Measurements from ENCODE around the gene CTSF.

Gene CTSF

DNA sequence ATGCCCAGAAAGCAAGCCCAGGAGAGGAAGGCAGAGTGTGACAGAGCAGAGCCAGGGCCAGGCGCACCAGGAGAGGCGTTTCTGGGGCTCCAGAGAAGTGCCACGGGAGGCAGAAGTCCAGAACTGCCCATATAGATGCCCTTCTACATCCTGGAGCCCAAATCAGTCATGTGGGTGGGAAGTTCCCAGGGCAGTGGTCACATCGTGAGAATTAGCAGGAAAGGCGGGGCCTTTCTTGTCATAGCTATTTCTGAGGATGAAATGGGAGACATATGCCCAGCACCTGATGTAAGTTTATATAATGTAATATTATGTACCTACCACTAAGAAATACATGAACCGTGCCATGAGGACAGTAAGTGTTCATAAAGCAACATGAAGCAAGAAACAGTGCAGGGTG, 35.6 kb downstream of the CTSF start:
- no peak for DNase-seq

- DNase-seq: no peak
Observed at GRCh38 chr11:66531841-66532240, 36.6 kb downstream of the CTSF start.

DNA sequence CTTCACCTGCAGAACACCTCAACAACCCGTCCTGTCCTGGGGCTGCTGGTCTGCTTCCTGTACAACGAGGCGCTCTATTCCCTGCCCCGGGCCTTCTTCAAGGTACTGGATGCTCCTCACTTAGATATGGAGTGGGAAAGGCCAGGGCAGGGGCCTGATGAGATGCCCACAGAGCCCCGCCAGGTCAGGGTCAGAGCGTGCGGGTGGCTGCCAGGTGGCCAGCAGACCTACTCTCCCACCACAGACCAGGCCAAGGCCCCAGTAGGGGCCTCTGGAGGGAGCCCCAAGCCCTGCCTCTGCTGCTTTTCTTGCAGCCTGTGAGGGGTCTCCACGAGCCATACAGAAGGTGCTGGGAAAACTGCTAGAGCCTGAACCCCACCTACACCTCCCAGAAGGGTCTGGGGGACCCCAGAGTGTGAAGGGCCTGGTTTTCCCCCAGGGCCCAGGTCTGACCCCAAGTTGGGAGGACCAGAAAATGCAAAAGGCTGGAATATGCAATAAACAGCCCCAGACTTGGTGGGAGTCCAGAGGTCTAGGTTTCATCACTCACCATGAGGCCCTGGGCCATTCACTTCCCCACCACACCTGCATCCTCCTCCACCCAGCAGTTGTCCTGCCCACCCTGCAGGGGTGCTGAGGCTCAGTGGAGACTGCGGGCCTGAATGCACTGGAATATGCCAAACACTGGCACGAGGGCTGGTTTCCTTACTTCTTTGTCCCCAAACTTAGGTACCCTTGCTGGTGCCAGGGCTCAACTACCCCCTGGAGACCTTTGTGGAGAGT, 37.3 kb downstream of the CTSF start:
- no peak for DNase-seq

- no peak for DNase-seq
Observed at GRCh38 chr11:66529655-66530054, 38.8 kb downstream of the CTSF start.

DNA sequence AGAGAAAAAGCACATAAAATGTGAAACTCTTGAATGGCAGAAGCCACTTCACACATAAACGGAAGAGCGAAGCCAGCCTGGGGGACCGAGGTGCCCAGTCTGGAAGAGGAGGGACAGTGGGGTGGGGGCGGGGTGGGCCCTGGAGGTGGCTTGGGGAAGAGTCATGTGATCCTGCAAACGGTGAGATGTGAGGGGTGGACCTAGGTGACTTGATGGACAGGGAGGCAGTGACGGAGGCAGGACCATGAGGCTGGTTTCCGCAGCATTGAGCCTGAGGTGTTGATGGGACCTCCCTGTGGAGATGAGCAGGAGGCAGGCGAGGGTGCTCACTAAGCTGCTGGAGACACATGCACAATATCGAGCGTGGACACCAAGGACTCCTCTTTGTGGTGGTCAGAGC, 39.3 kb downstream of the CTSF start:
- no peak for DNase-seq

- no peak for DNase-seq
Observed at GRCh38 chr11:66524304-66525040, 43.9 kb downstream of the CTSF start.

- no peak for DNase-seq
Observed at GRCh38 chr11:66523611-66524010, 44.8 kb downstream of the CTSF start.
